ENCODE measurements around the gene IFI44L. TPM values are rescaled to one million over a fixed set of nuclear protein-coding genes. Genes with fewer than 3 reads are reported as not detected.

The IFI44L gene
- total RNA-seq, 1 experiment from 2014 or later, result 0.10 TPM

GRCh38 chr1:78647238-78647637 lies 27.0 kb downstream of the IFI44L start:
- RAD21 ChIA-PET (ENCODE audit: low non-redundant PET in 1 of 2, low total read pairs in 2 of 2, uncharacterized antibody in 2 of 2, unreplicated experiment in 2 of 2), result no interaction called here
- Histone ChIP-seq H3K27me3 (ENCODE audit: insufficient read depth, low read length) (no peaks in the 10 kb centered on the region), H3K9me2 (ENCODE audit: insufficient read depth) (no peaks in the 10 kb centered on the region), H3K36me3 (ENCODE audit: control insufficient read depth in 1 of 2, insufficient read depth in 2 of 2, low read length in 2 of 2) (no peaks in the 10 kb centered on the region), H3K4me1 (ENCODE audit: control insufficient read depth in 1 of 2, insufficient read depth in 2 of 2, low read length in 2 of 2) (no peaks in the 10 kb centered on the region), H3K9ac (ENCODE audit: low read length) (no peak overlapping the region), H3K27ac (ENCODE audit: low read depth, low read length) (no peak overlapping the region), H3K4me3 (replicated peaks in 1 of 2; ENCODE audit: low read depth in 1 of 2, low read length in 2 of 2) (no peak overlapping the region), H3K9me3 (ENCODE audit: control insufficient read depth in 1 of 2, insufficient read depth in 1 of 2, low read depth in 1 of 2, low read length in 2 of 2) (no peaks in the 10 kb centered on the region), H4K20me1 (ENCODE audit: insufficient read depth) (no peaks in the 10 kb centered on the region), H2AFZ (ENCODE audit: low read depth, low read length, poor library complexity, severe bottlenecking) (no peak overlapping the region), H3K4me2 (ENCODE audit: low read length) (no peak overlapping the region), H3K79me2 (ENCODE audit: insufficient read depth, low read length) (no peaks in the 10 kb centered on the region)
- ATAC-seq (no peak), DNase-seq (ENCODE audit: low read depth, low spot score) (no peak)
- POLR2A ChIA-PET, result no interaction called here
- BruUV-seq (replicated peaks), result no TSS peak
- TF ChIP-seq ATF3 (IDR thresholded peaks at IDR 0.05), result no peak
- no peak for TF ChIP-seq CBX3 (IDR thresholded peaks at IDR 0.05; ENCODE audit: low read depth)
- TF ChIP-seq EZH2phosphoT487 (IDR thresholded peaks at IDR 0.05; ENCODE audit: borderline replicate concordance), result no peak
- TF ChIP-seq REST (IDR thresholded peaks at IDR 0.05; ENCODE audit: low read depth), result no peak
- no peak for TF ChIP-seq SRF (IDR thresholded peaks at IDR 0.05; ENCODE audit: low read depth)
- TF ChIP-seq ZBTB33 (IDR thresholded peaks at IDR 0.05; ENCODE audit: extremely low read depth, insufficient replicate concordance, low read length), result no peak
- no peak for TF ChIP-seq CTCF (IDR thresholded peaks at IDR 0.05 in 2 of 3, conservative IDR thresholded peaks at IDR 0.05 in 1 of 3; ENCODE audit: borderline replicate concordance in 1 of 3, insufficient read depth in 1 of 3, low read depth in 2 of 3, low read length in 2 of 3)
- TF ChIP-seq JUND (IDR thresholded peaks at IDR 0.05), result no peak
- TF ChIP-seq POLR2A (IDR thresholded peaks at IDR 0.05; ENCODE audit: borderline replicate concordance, extremely low read depth, insufficient read depth, insufficient read length), result no peak
- no peak for TF ChIP-seq FOSL1 (IDR thresholded peaks at IDR 0.05; ENCODE audit: low read depth)
- TF ChIP-seq SIN3A (IDR thresholded peaks at IDR 0.05; ENCODE audit: low read depth), result no peak
- no peak for TF ChIP-seq RAD21 (IDR thresholded peaks at IDR 0.05; ENCODE audit: low read depth)
- no peak for TF ChIP-seq TCF7L2 (IDR thresholded peaks at IDR 0.05; ENCODE audit: borderline replicate concordance, extremely low read depth, insufficient read depth, insufficient read length)
- intact Hi-C loops (cut with micrococcal nuclease), result no loop called here
- CTCF ChIA-PET, result no interaction called here

All from HCT116 (cell line).